OCI-LY1 (cell line): ENCODE data around the gene MYO15A.
A peak's percentile ranks its signal among the peaks of the same experiment; 100 is the strongest.

ENCODE experiments used
- H2AFZ ChIP-seq: fragments of 200-600 bp; sonication (generic), shearing (Covaris generic); 2 replicates; pipeline ENCODE4 v1.6.0; 2014; ENCODE audit warnings: antibody characterized with exemption, mild to moderate bottlenecking, low read length
- H3F3A ChIP-seq: fragments of 200-600 bp; sonication (generic), shearing (Covaris generic); 2 replicates; pipeline ENCODE4 v1.6.0; 2014; ENCODE audit warnings: mild to moderate bottlenecking, antibody characterized with exemption, low read length, moderate library complexity; ENCODE audit not compliant: insufficient read depth
- H3K27ac ChIP-seq: fragments of 200-600 bp; sonication (generic); 2 replicates; pipeline ENCODE4 v1.5.1; 2014; ENCODE audit warnings: low read length, mixed run types, mild to moderate bottlenecking, low read depth; ENCODE audit not compliant: poor library complexity, severe bottlenecking
- H3K27me3 ChIP-seq: fragments of 200-600 bp; sonication (generic); 2 replicates; pipeline ENCODE4 v1.6.0; 2014; ENCODE audit warnings: antibody characterized with exemption, mild to moderate bottlenecking, low read length, moderate library complexity; ENCODE audit not compliant: insufficient read depth
- H3K36me3 ChIP-seq: fragments of 200-600 bp; sonication (generic); 2 replicates; pipeline ENCODE4 v1.6.1; 2014; ENCODE audit warnings: mild to moderate bottlenecking, antibody characterized with exemption, low read length, moderate library complexity, mixed read lengths; ENCODE audit not compliant: insufficient read depth
- H3K4me1 ChIP-seq: fragments of 200-600 bp; sonication (generic); 2 replicates; pipeline ENCODE4 v1.5.1; 2014; ENCODE audit warnings: mild to moderate bottlenecking, low read length, moderate library complexity; ENCODE audit not compliant: insufficient read depth, severe bottlenecking
- H3K4me2 ChIP-seq: fragments of 200-600 bp; sonication (generic), shearing (Covaris generic); 2 replicates; pipeline ENCODE4 v1.6.1; 2014; ENCODE audit warnings: low read length
- H3K4me3 ChIP-seq: fragments of 200-600 bp; sonication (generic); 2 replicates; pipeline ENCODE4 v1.5.1; 2014; ENCODE audit warnings: low read length, low read depth, mild to moderate bottlenecking, mixed read lengths; ENCODE audit not compliant: poor library complexity, severe bottlenecking
- H3K79me2 ChIP-seq: fragments of 200-600 bp; shearing (Covaris generic); 2 replicates; pipeline ENCODE4 v1.6.1; 2016; ENCODE audit warnings: mixed run types, low read length, mixed read lengths; ENCODE audit not compliant: insufficient read depth
- H3K9ac ChIP-seq: fragments of 200-600 bp; sonication (generic), shearing (Covaris generic); 2 replicates; pipeline ENCODE4 v1.6.1; 2014; ENCODE audit warnings: mild to moderate bottlenecking, low read length, mixed read lengths
- H3K9me2 ChIP-seq: fragments of 200-600 bp; sonication (generic), shearing (Covaris generic); 2 replicates; pipeline ENCODE4 v1.6.1; 2014; ENCODE audit warnings: low read depth, mild to moderate bottlenecking, low read length, mixed read lengths
- H3K9me3 ChIP-seq: fragments of 200-600 bp; shearing (Covaris generic); 2 replicates; pipeline ENCODE4 v1.6.1; 2014; ENCODE audit warnings: low read length, mixed read lengths
- H4K20me1 ChIP-seq: fragments of 200-600 bp; sonication (generic), shearing (Covaris generic); 2 replicates; pipeline ENCODE4 v1.6.0; 2016; ENCODE audit warnings: mild to moderate bottlenecking, low read length; ENCODE audit not compliant: insufficient read depth
- CTCF ChIP-seq: fragments of 200-600 bp; sonication (generic), shearing (Covaris generic); IDR thresholded peaks from 2 replicates; pipeline ENCODE4 v1.5.1; 2017; ENCODE audit warnings: mild to moderate bottlenecking, antibody characterized with exemption, low read length, moderate library complexity, mixed read lengths
- EZH2 ChIP-seq: fragments of 200-600 bp; sonication (generic), shearing (Covaris generic); IDR thresholded peaks from 2 replicates; pipeline ENCODE4 v1.8.0; 2017; ENCODE audit warnings: borderline replicate concordance, mixed run types, mild to moderate bottlenecking, antibody characterized with exemption, low read length, moderate library complexity, mixed read lengths

Gene MYO15A

DNA sequence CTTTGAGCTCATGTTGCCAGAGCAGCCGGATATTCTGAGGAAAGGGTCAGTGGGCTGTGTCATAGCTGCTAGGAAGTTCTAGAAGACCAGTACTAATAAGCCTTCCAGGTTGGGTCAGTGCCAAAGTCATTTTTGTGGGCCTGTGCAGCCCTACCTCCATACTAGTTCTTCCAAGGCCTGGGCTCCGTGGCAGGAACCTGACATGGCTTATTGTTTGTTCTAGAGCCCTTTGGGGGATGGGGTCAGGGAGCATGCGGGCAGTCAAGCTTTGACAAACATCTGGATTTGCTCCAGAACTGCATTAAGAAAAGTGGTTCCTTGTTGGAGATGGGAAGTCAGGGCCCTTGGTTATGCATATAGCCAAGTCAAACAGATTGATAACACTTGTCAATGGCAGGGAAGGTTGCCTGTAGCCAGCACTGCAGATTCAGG, 82.7 kb downstream of the MYO15A start:
- no peak overlapping the region for H3K4me3 ChIP-seq
- H3K4me2 ChIP-seq, result no peak overlapping the region
- no peaks in the 10 kb centered on the region for H3K9me2 ChIP-seq
- no peak overlapping the region for H3K27ac ChIP-seq
- H3K4me1 ChIP-seq, result peaks cover 29% of the 10 kb centered on the region
- H4K20me1 ChIP-seq, result no peaks in the 10 kb centered on the region
- H3K9me3 ChIP-seq, result no peaks in the 10 kb centered on the region
- H3K79me2 ChIP-seq, result peaks cover 54% of the 10 kb centered on the region
- H3K27me3 ChIP-seq, result no peaks in the 10 kb centered on the region
- H2AFZ ChIP-seq, result no peak overlapping the region
- no peaks in the 10 kb centered on the region for H3F3A ChIP-seq
- H3K36me3 ChIP-seq, result peaks cover 72% of the 10 kb centered on the region
- no peak overlapping the region for H3K9ac ChIP-seq
- TF ChIP-seq CTCF (no peak), EZH2 (no peak)

DNA sequence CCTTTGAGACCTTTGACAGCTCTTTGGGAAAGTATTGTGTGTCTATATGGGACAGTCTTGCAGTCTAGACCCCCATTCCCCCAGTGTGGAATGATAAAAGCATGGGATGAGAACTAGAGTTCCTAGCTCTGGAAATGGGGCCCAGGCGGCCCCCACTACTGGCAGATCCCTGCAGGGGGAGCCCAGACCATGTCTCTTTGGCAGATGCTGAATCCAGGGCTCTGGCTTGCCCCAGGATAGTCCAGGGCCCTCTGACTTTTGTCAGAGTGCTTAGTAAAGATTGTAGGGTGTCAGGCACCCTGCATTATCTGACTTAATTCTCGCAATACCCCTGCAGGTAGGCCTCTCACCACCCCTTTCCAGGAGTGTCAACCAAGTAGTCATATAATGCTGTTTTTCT, 83.4 kb downstream of the MYO15A start:
- peaks cover 47% of the 10 kb centered on the region for H3K79me2 ChIP-seq
- H3K4me1 ChIP-seq, result peaks cover 22% of the 10 kb centered on the region
- H2AFZ ChIP-seq, result no peak overlapping the region
- no peaks in the 10 kb centered on the region for H3K27me3 ChIP-seq
- no peaks in the 10 kb centered on the region for H4K20me1 ChIP-seq
- no peaks in the 10 kb centered on the region for H3K9me3 ChIP-seq
- H3K4me2 ChIP-seq, result no peak overlapping the region
- no peak overlapping the region for H3K27ac ChIP-seq
- TF ChIP-seq EZH2 (no peak), CTCF (peak; percentile 17; the same call in 1 of the 2 replicates)
- no peak overlapping the region for H3K4me3 ChIP-seq
- H3K9me2 ChIP-seq, result no peaks in the 10 kb centered on the region
- no peak overlapping the region for H3K9ac ChIP-seq
- H3F3A ChIP-seq, result no peaks in the 10 kb centered on the region
- peaks cover 72% of the 10 kb centered on the region for H3K36me3 ChIP-seq

GRCh38 chr17:18194394-18194793, 85.8 kb downstream of the MYO15A start:
- peaks cover 79% of the 10 kb centered on the region for H3K36me3 ChIP-seq
- no peak overlapping the region for H3K4me3 ChIP-seq
- TF ChIP-seq CTCF (no peak), EZH2 (no peak)
- peaks cover 7% of the 10 kb centered on the region for H3K4me1 ChIP-seq
- no peak overlapping the region for H3K27ac ChIP-seq
- H3K4me2 ChIP-seq, result no peak overlapping the region
- no peaks in the 10 kb centered on the region for H3K9me3 ChIP-seq
- H4K20me1 ChIP-seq, result no peaks in the 10 kb centered on the region
- no peak overlapping the region for H2AFZ ChIP-seq
- no peaks in the 10 kb centered on the region for H3F3A ChIP-seq
- H3K27me3 ChIP-seq, result no peaks in the 10 kb centered on the region
- no peak overlapping the region for H3K9ac ChIP-seq
- H3K9me2 ChIP-seq, result no peaks in the 10 kb centered on the region
- H3K79me2 ChIP-seq, result peaks cover 31% of the 10 kb centered on the region
